ENCODE results near the gene ZBTB16.

The ZBTB16 gene

GRCh38 chr11:114084414-114084813, 24.9 kb downstream of the ZBTB16 start:
- DNase-seq (ENCODE audit: low read depth): no peak

- no peak for DNase-seq (ENCODE audit: low read depth)
Observed at GRCh38 chr11:114085965-114086793, 26.7 kb downstream of the ZBTB16 start.

DNA sequence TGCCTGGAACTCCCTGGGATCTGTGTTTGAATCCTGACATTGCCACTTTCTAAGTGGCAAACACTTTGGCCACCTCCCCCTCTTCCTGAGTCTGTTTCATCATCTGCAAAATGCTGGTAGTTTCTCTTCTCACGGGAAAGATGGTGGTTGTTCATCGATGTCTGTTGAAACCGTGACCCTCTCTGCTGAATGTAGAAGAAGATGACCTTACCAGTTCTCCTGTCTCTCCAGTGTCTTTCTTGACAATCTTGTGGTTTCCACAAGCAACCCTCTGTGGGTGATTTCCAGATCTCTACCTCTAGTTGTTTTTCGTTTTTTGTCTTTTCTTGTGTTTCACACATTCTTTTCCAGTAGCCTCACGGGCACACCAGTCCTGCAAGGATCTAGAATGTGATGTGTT, 27.5 kb downstream of the ZBTB16 start:
- no peak for DNase-seq (ENCODE audit: low read depth)

- no peak for DNase-seq (ENCODE audit: low read depth)
Observed at GRCh38 chr11:114088216-114088615, 28.7 kb downstream of the ZBTB16 start.

GRCh38 chr11:114088836-114089235, 29.3 kb downstream of the ZBTB16 start:
- DNase-seq (ENCODE audit: low read depth): no peak

- no peak for DNase-seq (ENCODE audit: low read depth)
Observed at GRCh38 chr11:114089748-114090147, 30.2 kb downstream of the ZBTB16 start.

DNA sequence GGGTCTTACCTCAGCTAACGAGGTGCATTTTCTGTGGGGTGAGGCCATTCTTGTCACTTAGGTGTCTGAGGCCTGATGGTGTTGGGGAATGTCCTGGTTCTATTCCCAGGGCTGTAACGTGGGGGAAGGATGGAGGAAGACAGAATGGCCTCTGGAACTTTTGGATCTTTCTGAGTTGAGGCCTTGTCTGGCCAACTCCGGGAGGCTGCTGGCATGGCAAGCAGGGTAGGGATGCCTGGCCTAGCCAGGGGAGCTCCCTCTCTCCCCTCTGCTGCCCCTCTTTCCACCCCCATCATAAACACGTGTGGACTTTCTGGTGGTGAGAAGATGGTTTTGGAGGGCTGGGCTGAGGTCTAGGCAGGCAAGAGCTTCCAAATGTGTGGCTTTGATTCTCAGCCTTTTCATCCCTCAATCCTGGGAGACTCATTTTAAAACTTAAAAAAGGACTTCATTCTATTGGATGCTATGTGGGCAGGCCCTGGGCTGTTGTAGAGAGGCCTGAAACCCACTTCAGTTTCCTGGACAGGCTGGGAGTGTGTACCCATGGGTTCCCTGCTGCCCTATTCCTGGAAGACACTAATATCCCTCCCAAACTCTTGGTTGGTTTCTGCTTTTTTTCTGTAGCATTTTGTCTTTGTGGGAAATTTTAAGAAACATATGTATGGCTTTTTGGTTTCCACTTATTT, 30.9 kb downstream of the ZBTB16 start:
- no peak for DNase-seq (ENCODE audit: low read depth)

GRCh38 chr11:114090976-114091375, 31.5 kb downstream of the ZBTB16 start:
- DNase-seq (ENCODE audit: low read depth): no peak

DNA sequence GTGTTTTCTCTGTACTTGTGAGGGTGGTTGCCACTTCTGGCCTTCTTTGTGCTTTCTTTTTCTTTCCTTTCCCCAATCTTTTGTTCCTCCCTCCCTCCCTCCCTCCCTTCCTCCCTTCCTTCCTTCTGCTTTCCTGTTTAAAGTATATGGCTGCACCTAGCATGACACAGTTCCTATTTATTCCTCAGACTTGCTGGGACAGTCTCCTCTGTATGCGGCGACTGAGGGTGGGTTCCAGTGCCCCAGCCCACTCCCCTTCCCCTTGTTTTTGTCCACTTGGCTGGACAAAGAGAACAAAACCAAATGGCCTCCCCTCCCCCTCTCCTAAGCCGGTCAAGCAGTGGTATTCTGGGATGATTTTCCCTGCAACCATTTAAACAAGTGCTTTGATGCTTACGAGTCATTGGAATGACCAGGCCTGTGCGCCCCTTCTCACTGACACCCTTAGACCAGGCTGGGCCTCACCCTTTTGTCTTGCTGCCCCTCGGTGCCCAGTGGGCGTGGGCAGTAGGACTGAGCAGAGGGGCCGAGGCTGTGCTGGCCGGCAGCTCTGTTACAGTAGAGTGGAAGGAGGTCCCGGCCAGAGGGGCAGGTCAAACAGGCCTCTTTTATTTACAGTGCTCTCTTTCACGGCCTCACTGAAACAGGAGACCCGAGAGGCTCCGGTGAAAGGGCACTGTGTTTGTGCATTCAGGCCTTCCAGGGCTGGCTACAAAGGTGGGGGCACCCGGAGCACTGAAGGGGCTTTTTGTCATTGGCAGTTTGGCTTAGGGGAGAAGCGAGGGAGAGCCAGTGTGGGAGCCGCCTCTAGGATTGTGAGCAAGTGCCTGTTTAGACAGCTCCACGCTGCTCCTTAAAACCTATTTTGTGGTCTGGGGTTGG, 32.2 kb downstream of the ZBTB16 start:
- no peak for DNase-seq (ENCODE audit: low read depth)

- DNase-seq (ENCODE audit: low read depth): no peak
Observed at GRCh38 chr11:114092478-114092877, 33.0 kb downstream of the ZBTB16 start.

DNA sequence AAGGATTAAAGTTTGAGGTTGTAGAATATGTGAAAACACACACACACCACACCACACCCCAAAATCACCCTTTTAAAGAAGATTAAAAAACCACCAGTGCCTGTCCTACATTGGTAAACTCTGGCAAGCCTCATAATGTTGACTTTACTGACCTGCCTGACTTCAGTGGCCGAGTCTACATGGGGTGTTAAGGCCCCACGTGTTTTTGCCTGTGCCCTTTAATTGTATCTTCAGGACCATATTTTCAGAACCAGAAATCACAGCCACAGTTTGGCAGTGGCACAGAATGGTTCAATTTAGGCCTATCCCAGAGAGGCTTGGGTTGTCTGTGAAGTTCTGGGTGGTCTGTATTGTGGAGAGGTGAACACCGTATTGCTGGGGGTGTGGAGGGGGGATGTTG, 33.4 kb downstream of the ZBTB16 start:
- DNase-seq (ENCODE audit: low read depth): no peak

DNA sequence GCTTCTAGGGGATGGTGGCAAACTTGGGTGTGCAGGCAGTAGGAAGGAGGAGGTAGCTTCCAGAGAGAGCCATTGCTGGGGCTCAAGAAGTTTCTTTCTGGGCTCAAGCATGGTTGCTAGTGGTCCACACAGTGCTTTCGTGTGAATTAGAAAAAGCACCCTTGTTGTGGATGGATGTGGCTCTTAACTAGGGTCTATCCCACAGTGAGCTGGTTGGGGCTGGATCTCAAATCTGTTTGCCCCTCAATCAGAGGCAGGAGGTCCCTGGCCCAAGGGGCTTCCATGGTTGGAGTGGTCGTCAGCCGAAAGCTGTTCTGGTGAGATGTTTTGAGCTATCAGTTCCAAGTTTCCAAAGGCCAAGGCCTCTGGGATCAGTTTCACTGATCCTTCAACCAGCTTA, 35.0 kb downstream of the ZBTB16 start:
- DNase-seq (ENCODE audit: low read depth): no peak

DNA sequence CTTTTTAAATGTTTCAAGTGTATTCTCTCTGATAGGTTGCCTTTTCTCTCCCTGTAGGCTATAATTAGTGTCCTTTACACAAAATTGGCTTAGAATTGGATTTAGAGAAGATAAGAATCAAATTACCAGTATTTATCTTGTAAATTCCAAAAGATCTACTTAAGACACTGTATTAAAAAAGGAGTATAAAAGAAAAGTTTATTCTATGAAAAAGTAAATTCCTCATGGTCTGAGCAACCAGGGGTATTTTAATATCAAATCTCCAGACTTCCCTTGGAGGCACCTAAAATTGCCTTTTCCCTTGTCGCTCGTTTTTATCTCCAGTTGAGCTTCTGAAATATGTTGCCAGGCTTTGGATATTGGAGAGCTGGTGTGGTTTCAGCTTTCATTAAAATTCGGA, 36.4 kb downstream of the ZBTB16 start:
- no peak for DNase-seq (ENCODE audit: low read depth)

- no peak for DNase-seq (ENCODE audit: low read depth)
Observed at GRCh38 chr11:114097832-114098231, 38.3 kb downstream of the ZBTB16 start.

GRCh38 chr11:114098927-114099326, 39.4 kb downstream of the ZBTB16 start:
- DNase-seq (ENCODE audit: low read depth): no peak

DNA sequence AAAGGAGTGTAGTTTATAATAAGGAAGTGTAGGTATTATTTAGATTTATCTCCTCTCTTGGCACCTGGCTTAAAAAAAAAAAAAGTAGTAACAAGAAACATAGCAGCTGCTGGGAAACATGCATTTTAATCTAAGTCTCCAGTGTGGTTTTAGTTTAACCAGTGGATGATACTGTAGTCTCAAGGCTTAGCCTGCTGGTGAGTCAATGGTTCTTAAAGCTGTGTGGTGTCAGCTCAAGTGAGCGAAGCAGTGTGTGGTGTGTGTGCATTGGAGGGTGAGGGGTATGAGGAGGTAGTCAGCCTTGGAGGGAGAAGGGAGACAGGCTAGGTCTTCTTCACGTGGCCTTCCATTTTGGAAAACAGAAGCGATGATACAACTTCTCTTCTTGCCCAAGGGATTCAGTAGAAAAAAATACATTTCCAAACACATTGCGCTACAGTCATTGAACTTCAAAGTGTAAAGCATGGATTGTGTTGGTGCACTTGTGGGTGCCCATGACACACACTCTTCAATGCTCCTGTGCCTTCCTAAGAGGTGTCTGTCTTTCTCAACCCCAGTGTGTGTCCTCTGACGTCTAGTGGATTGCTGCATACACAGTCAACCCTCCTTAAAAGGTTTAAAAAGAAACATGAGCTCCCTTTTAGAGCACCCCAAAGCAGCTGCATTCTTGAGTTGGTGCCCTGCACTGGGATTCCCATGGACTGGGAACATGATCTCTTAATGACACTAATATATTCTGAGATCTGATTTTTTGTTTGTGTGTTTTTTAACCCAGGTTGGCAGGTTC, 40.1 kb downstream of the ZBTB16 start:
- DNase-seq (ENCODE audit: low read depth): no peak

DNA sequence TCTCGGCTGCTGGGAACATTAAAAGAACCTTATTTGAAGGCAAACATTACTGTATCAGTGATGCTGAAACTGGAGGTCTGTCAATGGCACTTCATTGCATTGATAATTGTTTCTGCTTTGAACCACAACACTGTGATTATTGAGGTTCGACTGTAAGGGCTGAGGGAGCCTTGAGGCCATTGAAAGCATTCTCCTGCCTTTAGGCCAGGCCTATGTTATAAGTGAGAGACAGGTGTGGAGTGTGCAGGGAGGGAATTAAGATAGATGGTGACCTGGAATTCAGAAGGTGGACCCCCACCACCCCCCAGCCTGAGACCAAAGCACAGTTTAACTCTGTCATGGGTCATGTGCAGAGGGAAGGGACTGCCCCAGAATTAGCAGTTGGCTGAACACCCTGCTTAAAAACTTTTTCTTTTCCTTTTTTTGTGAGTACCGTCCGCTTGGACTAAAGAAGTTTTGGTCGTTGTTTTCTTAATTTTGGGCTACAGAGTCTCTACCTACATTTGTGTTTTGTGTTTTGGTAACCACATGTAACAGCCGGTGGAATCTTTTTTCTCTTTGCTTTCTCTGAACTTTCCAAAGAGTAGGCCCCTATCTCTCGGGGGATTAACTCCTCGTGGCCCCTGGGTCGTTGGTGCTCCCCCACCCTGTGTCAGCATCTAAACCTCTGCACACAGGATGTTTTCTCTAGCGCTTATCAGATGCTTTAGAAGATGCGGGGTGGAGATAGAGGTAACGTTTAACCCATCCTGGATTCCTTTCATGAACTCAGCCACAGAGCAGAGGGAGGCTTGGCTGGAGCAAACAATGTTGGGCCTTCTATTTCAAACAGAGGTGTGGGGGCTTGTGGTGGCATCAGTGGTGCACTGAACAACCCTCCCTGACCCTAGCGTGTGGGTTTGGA, 43.7 kb downstream of the ZBTB16 start:
- no peak for DNase-seq (ENCODE audit: low read depth)

- DNase-seq (ENCODE audit: low read depth): no peak
Observed at GRCh38 chr11:114105611-114106010, 46.1 kb downstream of the ZBTB16 start.

DNA sequence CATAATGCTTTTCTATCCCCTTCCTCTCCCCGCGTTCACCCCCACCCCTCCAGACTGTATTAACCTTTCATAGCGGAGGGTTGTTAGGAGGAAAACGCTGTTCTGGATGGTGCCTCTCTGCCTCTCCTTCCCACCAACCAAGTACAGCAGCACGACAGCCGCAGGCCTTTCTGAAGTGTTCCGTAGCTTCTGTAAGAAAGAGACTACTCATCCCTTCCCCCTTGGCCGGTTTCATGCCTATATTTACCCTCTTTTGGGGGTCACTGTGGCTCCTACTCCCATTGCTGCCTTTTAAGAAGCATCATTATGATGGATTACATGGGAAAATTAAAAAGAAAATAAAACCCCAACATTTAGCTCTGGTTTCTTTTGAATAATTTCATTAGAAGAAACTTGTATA, 46.5 kb downstream of the ZBTB16 start:
- no peak for DNase-seq (ENCODE audit: low read depth)

DNA sequence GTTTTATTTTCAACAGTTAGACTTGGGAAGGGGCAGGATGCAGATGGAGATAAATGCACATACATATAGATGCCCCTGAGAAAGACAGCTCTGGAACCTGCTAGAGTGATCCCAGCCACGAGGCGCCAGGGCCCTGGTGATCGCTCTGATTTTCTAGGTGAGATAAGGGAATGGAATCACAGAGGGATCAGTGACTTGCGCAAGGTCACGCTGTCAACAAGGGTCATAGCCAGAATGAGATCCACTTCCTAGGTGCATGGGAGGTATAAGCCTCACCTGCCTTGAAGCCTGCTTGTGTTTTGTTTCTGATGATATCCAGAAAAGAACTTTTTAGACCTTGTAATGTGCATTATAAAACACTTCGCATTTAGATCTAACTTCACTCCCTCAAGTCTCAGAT, 47.5 kb downstream of the ZBTB16 start:
- DNase-seq (ENCODE audit: low read depth): no peak

All from stimulated activated CD4-positive, alpha-beta T cell treated with anti-CD3 and anti-CD28 coated beads, Interleukin-2, amount 100 ng/mL, for 4 hours (primary cell).